Activated gamma-delta T cell treated with Interleukin-2 at 50 U/mL for 16 hours (primary cell): Measurements from ENCODE around the gene PGAP2.
"Not testable (repeated sequence)": the region's sequence is repeated elsewhere in the genome, so short reads cannot be mapped to it uniquely, and the experiment has no call there.

Experiments used
- DNase-seq: peaks from one replicate; pipeline ENCODE4 v3.0.0-alpha.2; 2020

The PGAP2 gene

DNA sequence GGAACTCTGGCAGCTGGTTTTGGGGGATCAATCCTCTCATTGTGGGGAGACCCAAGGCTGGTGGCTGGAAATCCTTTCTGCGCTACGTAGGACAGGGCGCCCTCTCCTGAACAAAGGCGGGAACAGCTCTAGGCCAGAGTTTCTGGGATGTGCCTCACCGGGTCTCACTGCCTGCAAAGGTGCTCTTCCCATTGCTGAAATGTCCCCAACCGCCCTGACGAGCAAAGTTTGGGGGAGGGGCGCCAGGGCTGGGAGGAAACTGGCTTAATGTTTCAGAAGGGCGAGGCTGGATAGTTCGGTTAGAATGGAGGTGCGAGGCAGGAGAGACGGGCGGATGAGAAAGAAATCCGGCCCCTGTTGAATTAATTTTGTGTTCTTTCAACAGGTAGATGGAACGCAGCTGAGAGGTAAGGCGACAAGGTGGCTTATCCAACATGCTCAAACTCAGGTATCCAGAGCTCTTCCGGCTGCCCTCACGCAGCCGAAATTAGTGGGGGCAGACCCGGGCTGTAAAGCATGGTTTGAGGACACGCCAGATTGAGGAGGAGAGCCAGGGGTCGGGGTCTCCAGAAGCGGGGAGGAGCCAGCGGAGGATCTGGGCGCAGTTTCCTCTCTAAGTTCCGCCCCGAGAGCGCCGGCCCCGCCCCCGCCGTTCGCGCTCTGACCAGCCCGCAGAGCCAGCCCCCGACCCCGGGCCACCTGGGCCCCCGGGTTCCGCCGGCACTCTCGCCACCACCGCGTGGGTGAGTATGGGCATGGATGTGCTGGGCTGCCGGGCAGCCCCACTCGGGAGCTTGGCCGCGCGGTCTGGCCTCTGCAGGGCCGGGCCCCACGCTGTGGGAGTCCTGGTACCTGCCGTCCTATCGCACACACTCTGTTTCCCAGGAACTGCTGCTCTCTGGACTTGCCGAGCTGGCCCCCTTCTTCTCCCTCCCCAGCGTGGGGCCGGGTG, at the start of gene PGAP2:
Gene PGAP2, plus strand, starts transcription at position 652 of the 952 bp plus-strand sequence. CDS start 2,700 bp downstream, outside the sequence.
- DNase-seq: peak; percentile 43

DNA sequence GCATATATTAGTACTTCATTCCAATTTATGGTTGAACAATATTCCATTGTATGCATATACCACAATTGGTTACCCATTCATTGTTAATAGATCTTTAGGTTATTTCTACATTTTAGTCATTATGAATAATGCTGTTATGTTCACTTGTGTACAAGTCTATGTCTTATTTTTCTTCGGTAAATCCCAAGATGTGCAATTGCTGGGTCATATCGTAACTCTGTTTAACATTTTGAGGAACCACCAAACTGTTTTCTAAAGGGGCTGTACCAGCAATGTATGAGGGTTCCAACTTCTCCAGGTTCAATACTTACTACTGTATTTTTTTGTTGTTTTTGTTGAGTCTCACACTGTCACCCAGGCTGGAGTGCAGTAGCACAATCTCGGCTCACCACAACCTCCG, 44.1 kb upstream of the PGAP2 start:
- DNase-seq: no peak

DNA sequence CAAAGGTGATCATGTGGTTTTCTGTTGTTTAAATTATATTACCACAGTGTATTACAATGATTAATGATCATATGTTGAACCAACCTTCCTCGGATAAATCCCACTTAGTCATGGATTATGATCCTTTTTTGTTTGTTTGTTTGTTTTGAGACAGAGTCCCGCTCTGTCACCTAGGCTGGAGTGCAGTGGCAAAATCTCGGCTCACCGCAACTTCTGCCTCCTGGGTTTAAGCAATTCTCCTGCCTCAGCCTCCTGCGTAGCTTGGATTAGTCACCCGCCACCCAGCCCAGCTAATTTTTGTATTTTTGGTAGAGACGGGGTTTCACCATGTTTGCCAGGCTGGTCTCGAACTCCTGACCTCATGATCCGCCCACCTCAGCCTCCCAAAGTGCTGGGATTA, 41.5 kb upstream of the PGAP2 start:
- not testable (repeated sequence) for DNase-seq

DNA sequence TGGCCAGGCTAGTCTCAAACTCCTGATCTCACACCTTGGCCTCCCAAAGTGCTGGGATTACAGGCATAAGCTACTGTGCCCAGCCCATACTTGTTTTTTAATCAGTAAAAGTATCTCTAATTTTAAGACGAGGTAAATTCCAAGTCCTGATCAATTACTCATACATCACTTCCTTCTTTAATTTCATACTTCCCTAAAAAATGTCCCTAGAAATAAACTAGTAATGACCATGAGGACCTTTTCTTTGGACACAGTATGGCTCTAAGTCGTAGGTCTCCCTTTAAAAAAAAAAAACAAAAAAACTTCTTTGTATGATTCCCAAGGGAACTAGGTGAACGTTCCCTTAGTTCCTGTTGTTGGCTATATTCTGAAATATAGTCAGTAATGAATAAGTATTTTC, 40.8 kb upstream of the PGAP2 start:
- DNase-seq: no peak

DNA sequence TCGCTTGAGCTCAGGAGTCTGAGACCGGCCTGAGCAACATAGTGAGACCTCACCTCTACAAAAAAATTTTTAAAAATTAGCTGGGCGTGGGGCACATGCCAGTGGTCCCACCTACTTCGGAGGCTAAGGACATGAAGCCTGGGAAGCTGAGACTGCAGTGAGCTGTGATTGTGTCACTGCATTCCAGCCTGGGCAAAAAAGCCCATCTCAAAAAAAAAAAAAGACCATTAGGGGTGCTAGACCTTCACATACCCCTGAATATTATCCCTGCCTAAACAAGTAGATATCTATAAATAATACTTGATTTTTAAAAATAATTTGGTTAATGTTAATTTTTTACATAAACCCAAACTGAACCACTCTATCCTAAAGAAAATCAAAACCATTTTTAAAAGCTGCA, 35.2 kb upstream of the PGAP2 start:
- no peak for DNase-seq

DNA sequence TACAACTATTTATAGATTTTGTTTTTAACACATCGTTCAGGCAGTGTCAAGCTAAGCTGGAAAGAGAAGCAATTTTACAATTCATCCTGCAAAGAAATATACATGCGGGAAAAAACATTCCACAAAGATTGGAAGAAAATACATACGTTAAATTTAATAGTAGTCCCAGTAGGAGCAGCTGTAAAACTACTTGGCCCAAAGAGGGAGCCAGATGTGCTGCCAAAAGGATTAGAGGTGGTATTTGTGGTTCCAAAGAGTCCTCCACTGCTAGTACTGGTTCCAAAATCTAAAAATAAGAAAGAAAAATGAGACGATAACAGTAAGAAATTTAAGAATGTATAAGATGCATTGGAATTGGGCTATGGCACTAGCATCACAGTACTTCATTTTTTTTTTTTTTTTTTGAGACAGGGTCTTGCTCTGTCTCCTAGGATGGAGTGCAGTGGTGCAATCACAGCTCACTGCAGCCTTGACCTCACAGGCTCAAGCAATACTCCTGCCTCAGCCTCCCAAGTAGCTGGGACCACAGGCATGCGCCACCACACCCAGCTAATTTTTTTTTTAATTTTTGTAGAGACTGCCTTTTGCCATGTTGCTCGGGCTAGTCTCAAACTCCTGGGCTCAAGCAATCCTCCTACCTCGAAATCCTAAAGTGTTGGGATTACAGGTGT, 32.5 kb upstream of the PGAP2 start:
- DNase-seq: no peak

DNA sequence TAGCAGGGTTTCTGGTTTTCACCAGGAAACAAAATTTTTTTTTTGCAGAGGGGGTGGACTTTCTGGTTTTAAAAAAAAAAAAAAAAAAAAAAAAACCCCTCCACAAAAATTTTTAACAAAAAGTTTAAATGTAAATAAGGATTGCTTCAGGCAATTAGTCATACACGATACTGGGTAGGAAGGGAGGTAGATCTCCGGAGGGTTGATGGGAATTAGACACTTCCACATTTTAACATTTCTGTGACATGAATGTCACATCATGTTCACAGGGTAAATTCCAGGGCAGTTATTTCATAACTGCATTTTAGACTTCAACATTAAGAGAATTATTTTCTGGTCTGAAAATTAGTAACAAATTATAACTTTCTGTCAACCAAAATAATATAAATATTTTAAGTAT, 26.9 kb upstream of the PGAP2 start:
- no peak for DNase-seq

DNA sequence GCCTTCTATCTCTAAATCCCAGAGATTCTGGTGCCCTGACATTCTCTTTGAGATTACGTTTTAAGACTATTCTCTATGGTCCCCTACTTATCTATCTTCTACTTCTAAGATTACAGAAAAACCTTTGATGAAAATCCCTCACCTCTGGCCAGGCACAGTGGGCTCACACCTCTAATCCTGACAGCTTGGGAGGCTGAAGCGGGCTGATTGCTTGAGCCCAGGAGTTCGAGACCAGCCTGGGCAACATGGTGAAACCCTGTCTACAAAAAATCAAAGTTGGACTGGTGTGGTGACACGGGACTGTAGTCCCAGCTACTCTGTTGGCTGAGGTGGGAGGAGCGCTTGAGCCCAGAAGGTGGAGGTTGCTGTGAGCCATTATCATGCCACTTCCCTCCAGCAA, 25.4 kb upstream of the PGAP2 start:
- DNase-seq: no peak

DNA sequence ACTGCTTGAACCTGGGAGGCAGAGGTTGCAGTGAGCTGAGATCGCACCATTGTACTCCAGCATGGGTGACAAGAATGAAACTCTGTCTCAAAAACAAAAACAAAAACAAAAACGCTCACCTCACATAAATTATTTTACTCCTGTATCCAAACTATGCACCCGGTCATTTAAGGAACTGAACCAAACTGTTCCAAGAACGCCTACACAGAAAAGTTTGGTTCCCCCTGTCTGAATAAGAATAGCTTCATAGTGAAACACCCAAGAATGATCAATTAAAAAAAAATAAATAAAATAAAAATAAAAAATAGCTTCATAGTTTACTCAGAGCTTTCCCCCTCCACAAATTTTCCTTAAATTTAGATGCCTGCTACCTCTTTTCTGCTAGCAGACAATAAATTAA, 24.7 kb upstream of the PGAP2 start:
- DNase-seq: no peak

DNA sequence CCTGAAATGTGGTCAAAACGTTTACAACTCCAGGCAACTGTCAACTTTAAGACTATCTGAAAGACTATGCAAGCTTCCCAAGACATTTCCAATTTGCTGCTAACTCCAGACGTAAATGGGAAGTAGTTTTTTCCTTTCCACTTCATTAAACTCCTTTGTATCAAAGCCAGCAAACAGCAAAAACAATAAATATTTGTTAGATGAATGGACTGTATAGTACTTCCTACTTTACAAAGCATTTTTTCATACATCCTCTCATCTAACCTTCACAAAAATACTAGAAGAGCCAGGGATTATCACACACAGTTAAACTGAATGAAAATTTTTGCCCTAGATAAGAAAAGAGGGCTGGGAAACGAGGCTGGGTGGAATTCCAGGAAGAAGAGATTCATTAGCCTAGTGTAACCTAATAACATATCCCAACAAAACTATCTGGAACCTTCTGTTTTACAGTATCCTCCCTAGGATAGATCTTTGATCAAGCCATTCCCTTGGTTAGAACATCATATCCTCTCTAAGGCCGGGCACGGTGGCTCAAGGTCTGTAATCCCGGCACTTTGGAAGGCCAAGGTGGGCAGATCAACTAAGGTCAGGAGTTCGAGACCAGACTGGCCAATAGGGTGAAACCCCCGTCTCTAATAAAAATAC, 21.5 kb upstream of the PGAP2 start:
- DNase-seq: no peak

DNA sequence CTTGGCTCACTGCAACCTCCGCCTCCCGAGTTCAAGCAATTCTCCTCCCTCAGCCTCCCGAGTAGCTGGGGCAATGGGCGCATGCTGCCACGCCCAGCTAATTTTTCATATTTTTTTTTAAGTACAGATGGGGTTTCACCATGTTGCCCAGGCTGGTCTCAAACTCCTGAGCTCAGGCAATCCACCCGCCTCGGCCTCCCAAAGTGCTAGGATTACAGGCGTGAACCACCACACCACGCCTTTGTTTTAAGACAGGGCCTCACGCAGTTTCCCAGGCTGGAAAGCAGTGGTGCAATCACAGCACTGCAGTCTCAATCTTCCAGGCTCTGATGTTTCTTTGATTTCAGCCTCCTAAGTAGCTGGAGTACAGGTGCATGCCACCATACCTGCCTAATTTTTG, 14.0 kb upstream of the PGAP2 start:
- not testable (repeated sequence) for DNase-seq

DNA sequence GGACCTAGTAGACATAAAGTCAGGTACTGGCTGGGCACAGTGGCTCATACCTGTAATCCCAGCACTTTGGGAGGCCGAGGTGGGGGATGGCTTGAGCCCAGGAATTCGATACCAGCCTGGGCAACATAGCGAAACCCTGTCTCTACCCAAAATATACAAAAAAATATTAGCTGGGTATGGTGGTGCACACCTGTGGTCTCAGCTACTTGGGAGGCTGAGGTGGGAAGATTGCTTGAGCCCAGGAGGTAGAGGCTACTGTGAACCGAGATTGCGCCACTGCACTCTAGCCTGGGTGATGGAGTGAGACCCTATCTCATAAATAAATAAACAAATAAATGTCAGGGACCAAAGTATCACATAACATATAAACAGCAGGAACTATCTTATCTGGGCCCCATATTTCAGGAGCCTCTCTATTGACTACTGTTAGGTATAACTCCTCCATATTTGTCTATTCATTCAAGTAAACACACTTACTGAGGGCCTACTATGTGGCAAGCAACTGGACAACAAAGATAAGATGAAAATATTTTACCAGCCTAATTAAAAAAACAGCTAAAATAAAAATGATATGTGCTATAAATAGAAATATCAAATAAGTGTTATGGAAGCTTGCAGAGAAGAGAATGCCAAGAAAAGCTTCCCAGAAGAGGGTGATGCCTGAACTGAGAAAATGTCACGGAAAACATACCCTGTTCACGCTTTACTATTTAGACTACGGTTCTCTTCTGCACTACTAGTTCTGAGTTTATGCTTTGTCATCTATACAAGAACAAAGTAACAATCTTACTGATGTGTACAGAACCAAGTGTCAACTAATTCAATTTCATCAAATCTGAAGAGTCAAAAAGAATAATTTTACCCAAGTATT, 13.0 kb upstream of the PGAP2 start:
- DNase-seq: no peak

DNA sequence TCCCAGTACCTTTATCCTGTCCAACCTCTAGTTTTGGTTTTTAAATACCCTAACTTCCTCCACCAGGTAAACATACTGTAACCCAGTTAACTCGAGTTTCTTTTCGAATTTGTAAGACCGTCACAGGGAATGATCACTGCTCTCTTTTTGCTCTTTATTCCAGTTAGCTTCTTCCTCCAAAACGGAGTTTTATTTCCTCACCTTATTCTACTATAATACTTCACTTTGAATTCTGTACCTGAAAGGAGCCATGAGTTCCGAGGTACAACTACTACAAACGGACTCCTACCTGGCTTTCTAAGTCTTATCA, 12.4 kb upstream of the PGAP2 start:
- DNase-seq: no peak

DNA sequence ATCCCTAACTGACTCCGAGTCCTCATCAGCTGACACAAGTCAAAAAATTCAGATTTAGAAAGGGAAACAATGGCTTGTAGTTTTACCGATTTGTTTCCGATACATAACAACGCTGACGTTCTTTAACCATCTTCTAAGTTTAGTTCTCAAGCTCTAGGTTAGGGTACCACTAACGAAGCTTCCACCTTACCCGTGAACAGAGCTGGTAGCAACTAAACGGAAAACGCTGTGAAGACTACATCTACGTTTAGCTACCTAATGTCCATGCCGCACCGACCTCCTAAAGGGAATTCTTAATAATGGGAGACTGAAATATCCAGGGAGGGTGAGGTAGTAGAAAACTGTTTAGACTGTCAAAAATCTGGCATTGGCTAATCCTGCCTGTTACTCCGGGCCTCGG, 12.0 kb upstream of the PGAP2 start:
- DNase-seq: no peak

DNA sequence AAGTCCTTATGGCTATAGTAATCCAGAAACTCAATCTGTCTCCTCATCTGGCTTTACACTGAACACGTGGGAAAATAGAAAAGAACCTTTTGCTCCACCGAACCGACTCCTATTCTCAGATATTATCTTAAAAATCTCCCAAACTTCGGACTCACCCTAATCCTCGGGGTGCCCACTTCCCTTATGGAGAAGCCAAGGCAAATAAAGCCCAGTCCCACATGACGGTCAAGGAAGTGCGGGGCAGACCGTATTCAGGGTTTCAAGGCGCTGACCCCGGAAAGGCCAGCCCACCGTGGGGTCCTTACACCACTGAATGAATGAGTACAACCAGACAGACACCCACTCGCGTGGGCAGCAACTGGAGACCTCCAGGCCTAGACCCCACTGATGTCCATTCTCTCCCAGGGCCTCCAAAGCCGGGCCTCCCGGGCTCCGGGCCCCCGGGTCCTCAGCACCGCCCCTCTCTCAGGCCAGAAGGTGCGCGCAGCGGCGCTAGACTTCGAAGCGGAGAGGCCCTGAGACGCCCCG, 11.5 kb upstream of the PGAP2 start:
- DNase-seq: no peak

DNA sequence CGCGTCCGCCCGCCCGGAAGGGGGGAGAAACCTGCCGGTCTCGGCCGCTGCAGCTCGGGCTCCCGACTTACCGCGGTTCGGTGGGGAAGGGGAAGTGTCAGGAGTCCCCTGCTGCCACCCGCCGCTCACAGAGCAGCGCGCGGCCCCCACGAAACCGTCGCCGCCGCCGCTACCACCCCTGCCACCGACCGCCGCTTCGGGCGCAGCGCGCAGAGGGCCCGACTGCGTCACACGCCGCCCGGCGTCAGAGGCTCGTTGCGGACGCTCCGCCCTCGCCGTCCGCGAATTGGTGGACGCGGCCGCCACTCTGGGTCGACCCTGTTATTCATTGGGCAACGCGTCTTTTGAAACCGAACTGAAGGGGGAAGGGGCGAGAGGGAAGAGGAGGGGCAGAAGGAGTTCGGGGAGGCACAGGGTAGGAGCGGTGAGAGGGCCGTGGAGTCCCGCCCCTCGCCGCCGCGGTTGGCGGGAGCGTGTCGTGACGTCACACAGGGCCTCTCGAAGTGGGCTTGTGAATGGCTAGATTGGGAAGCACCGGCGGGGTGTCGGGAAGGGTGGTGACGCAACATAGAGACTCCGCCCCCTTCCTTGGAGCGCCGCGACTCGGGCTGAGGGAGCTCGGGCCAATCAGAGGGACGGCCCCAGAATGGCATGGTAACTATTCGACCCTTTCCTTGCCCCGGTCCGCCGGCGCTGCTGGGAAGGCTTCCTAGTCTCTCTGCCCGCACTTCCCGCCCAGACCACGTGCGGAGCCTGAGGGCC, 10.8 kb upstream of the PGAP2 start, which contains the start of gene NUP98:
Gene NUP98, minus strand, starts transcription at position 226 of the 762 bp plus-strand sequence. CDS start 15,437 bp downstream, outside the sequence.
- peak; percentile 99 for DNase-seq

DNA sequence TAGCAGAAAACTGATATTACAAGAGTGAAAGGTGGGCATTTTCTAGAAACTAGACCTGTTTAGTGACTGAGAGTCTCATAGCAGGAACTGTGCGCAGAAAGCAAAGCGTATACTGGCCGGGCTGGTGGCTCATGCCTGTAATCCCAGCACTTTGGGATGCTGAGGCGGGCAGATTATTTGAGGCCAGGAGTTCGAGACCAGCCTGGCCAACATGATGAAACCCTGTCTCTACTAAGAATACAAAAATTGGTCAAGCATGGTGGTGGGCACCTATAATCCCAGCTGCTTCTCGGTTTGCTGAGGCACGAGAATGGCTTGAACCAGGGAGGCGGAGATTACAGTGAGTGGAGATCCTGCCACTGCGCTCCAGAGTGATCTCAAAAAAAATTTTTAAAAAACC, 9.2 kb upstream of the PGAP2 start:
- DNase-seq: no peak

DNA sequence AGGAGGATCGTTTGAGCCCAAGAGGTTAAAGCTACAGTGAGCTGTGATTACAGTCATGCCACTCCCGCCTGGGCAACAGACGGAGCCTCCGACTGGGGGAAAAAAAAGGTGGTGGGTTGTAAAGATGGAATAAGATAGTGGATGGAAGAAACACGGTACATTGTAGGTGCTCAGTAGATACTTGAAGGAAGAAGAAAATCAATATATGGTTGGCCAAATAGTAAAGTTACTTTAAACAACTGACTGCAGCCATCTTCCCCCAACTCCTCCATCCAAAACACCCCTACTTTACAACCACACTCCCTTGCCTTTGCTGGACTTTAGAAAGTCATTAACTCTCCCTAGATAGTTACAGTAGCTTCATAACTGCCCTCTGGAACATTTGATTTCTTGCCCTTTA, 8.5 kb upstream of the PGAP2 start:
- DNase-seq: no peak

DNA sequence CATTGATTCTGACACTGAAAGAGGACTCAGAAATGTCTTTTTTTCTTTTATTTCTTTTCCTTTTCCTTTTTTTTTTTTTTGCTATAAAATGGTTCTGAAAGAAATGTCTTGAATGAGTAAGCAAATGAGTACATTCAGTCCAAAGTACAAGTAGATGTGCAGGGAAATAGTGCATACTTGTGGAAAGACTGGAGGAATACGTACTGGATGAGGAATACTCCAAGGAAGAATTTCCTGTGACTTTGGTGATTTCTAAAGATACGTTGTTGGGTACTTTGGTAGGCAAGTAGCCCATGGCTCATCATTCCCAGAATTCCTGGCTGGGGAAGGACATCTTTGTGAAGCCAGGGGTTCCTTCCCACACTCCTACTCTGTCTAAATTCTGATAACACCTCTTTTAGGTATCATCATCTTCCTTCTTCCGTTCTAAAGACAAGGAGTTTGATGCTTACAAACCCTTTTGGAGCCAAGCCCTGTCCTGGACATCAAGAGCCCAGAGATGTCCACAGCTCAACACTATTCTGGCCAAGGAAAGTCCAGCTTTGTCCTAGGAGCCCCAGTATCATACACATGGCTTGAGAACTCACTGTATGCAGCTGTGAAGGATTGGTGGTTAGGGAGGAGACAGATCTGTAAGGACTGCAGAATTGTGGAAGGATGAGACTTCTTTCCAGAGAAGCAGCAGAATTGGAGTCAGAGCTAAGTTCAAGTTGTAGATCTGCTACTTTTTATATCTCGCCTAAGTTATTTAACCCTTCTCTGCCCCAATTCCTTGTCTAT, 6.2 kb upstream of the PGAP2 start:
- DNase-seq: no peak

DNA sequence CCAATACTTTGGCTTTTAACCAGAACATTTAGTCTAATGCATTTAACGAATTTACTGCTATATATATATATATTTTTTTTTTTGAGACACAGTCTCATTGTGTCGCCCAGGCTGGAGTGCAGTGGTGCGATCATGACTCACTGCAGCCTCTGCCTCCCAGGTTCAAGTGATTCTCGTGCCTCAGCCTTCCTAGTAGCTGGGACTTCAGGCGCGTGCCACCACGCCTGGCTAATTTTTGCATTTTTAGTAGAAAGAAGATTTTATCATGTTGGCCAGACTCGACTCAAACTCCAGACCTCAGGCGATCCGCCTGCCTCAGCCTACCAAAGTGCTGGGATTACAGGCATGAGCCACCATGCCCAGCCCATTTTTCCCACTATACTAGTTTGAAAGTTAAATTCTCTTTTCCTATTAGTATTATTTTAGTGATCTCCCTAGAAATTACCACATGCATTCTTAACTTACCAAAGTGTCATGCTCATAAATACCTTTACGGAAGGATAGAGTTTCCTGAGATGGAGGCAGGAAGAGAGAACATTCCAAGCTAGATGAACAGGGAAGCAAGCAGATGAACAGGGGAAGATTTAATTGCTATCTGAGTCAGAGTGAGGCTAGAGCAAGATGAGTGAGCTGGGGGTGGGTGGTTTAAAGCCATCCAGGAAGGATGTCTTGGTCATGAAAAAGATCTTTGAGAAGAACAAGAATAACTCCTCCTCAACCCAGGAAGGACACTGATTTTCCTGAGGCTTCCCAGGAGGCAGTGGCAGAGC, 4.4 kb upstream of the PGAP2 start:
- DNase-seq: no peak
